Natural killer cell (primary cell): ENCODE measurements around the gene ZNF600. TPM values are rescaled to one million over a fixed set of nuclear protein-coding genes. Genes with fewer than 3 reads are reported as not detected.
"Not testable (repeated sequence)": the region's sequence is repeated elsewhere in the genome, so short reads cannot be mapped to it uniquely, and the experiment has no call there.

Source experiments
- ATAC-seq, 3 donors: fragments of 150-1000 bp in 2 of 3; fragments of 200-7000 bp in 1 of 3; cut with Tn5 transposase; 1 replicate in 1 of 3; 2 replicates in 2 of 3; pipeline ENCODE4 v1.10.0; 2021; ENCODE audit warnings: mild to moderate bottlenecking in 2 of 3, moderate library complexity in 2 of 3
- DNase-seq, 2 donors: peaks; one replicate each; pipeline versions ENCODE4 v3.0.0 to v3.0.0-alpha.2; 2013 to 2021; ENCODE audit warnings: mixed read lengths in 1 of 2
- H3K27ac ChIP-seq: one replicate; pipeline ENCODE4 v1.5.1; 2013; ENCODE audit warnings: mild to moderate bottlenecking, low read length
- H3K27me3 ChIP-seq: one replicate; pipeline ENCODE4 v1.6.1; 2013; ENCODE audit warnings: low read length; ENCODE audit not compliant: control insufficient read depth, insufficient read depth
- H3K36me3 ChIP-seq: one replicate; pipeline ENCODE4 v1.6.1; 2013; ENCODE audit warnings: low read length; ENCODE audit not compliant: control insufficient read depth, insufficient read depth
- H3K4me1 ChIP-seq: one replicate; pipeline ENCODE4 v1.6.1; 2013; ENCODE audit warnings: low read length; ENCODE audit not compliant: control insufficient read depth, insufficient read depth
- H3K4me3 ChIP-seq: one replicate; pipeline ENCODE4 v1.5.1; 2013; ENCODE audit warnings: low read length
- H3K9me3 ChIP-seq: one replicate; pipeline ENCODE4 v1.6.1; 2013; ENCODE audit warnings: low read length; ENCODE audit not compliant: control insufficient read depth, insufficient read depth
- H3K27ac Mint-ChIP-seq, 2 donors: one replicate each; pipeline ENCODE4 v1.8.0; 2022; ENCODE audit warnings: mild to moderate bottlenecking in 2 of 2, mixed read lengths in 2 of 2, moderate library complexity in 1 of 2
- H3K27me3 Mint-ChIP-seq, 2 donors: one replicate each; pipeline ENCODE4 v1.8.0; 2022; ENCODE audit warnings: low read depth in 2 of 2, mixed read lengths in 2 of 2
- H3K36me3 Mint-ChIP-seq: one replicate; pipeline ENCODE4 v1.8.0; 2022; ENCODE audit warnings: mixed read lengths
- H3K4me1 Mint-ChIP-seq, 2 donors: one replicate each; pipeline ENCODE4 v1.8.0; 2022; ENCODE audit warnings: mixed read lengths in 2 of 2
- H3K4me3 Mint-ChIP-seq: one replicate; pipeline ENCODE4 v1.8.0; 2022; ENCODE audit warnings: mild to moderate bottlenecking, moderate library complexity, mixed read lengths
- H3K9me3 Mint-ChIP-seq, 2 donors: one replicate each; pipeline ENCODE4 v1.8.0; 2022; ENCODE audit warnings: mixed read lengths in 2 of 2
- CTCF ChIP-seq: fragments of 200-600 bp; IDR thresholded peaks from one replicate; pipeline ENCODE4 v1.8.0; 2022; ENCODE audit warnings: antibody characterized with exemption
- WGBS: methylation state at CpG from one replicate; pipeline ENCODE4 v1.1.7; 2013; ENCODE audit warnings: missing lambda C conversion rate; ENCODE audit not compliant: insufficient coverage; 5-methylcytosine and 5-hydroxymethylcytosine counted together
- intact Hi-C: fragments of 100-400 bp; cut with micrococcal nuclease; formaldehyde crosslinking; loops from one replicate; pipeline ENCODE4 v1.14.2; 2022
- total RNA-seq, 4 donors: library from RNA; stranded (reverse); fragments of 120-200 nt in 1 of 4; gene quantifications; one replicate each; pipeline versions ENCODE4 v1.2.3 to v1.2.4, GENCODE V29; 2013 to 2022

The ZNF600 gene
- 100 to 1,000 TPM in 1 of 3 donors, 10 to 100 TPM in 2; 28.8 to 157 (median 73.1) TPM for total RNA-seq
- total RNA-seq (2013) = 92.0 TPM

- peak within 1 kb of the TSS; percentile 92 for H3K4me3 Mint-ChIP-seq
- H3K4me3 ChIP-seq = peak within 1 kb of the TSS; percentile 88
- intact Hi-C loops = loop anchor here (2.0 to 10.0 kb wide), 4 partner anchors 39 to 178 kb away; partner anchors contain the start of genes ZNF468, ZNF611 and ZNF816
- peaks cover 53 to 58% of the 10 kb centered on the region in 2 donors for H3K4me1 Mint-ChIP-seq
- H3K36me3 ChIP-seq, H3K9me3 ChIP-seq, H3K9me3 Mint-ChIP-seq, H3K27me3 ChIP-seq, H3K36me3 Mint-ChIP-seq, H3K27me3 Mint-ChIP-seq: not testable (repeated sequence)
- H3K4me1 ChIP-seq = peaks cover 50% of the 10 kb centered on the region
- peak within 1 kb of the TSS; percentile 70 for H3K27ac ChIP-seq
- peak within 1 kb of the TSS; percentile 57 to 88 for H3K27ac Mint-ChIP-seq
- peak; percentile 97 to 98 (median 97) for ATAC-seq
- peak; percentile 81 for DNase-seq
- 1% methylated on average over 47 of the region's 47 CpGs for WGBS
Measured at GRCh38 chr19:52786464-52787354, at the start of gene ZNF600. ZNF600 (minus strand) TSS chr19:52786791; CDS start chr19:52778888, 7,903 bp downstream.

DNA sequence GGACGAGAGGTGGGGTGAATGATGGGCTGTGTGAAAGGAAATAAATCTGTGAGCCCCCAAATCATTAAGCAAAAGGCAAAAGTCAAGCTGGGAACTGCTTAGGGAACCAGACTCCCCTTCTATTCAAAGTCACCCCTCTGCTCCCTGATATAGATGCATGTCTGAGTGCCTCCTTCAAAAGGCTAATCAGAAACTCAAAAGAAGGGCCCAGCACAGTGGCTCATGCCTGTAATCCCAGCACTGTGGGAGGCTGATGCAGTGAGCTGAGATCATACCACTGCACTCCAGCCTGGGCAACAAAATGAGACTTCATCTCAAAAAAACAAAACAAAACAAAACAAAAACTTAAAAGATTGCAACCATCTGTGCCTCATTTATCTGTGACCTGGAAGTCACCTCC, 47.7 kb upstream of the ZNF600 start:
- ATAC-seq, H3K4me3 ChIP-seq, H3K9me3 Mint-ChIP-seq, H3K36me3 ChIP-seq, H3K27me3 ChIP-seq, H3K27me3 Mint-ChIP-seq, intact Hi-C loops, DNase-seq: not testable (repeated sequence)
- Histone ChIP-seq H3K27ac (peak overlapping the region; percentile 83), H3K9me3 (peaks cover 31% of the 10 kb centered on the region), H3K4me1 (peaks cover 28% of the 10 kb centered on the region)
- WGBS = no CpG with 5 or more reads among the region's 1 CpG
- peaks cover 31% of the 10 kb centered on the region for H3K36me3 Mint-ChIP-seq
- H3K27ac Mint-ChIP-seq = peak overlapping the region; percentile 90 to 96
- peak overlapping the region; percentile 21 for H3K4me3 Mint-ChIP-seq
- H3K4me1 Mint-ChIP-seq = peaks cover 21 to 22% of the 10 kb centered on the region in 2 donors

DNA sequence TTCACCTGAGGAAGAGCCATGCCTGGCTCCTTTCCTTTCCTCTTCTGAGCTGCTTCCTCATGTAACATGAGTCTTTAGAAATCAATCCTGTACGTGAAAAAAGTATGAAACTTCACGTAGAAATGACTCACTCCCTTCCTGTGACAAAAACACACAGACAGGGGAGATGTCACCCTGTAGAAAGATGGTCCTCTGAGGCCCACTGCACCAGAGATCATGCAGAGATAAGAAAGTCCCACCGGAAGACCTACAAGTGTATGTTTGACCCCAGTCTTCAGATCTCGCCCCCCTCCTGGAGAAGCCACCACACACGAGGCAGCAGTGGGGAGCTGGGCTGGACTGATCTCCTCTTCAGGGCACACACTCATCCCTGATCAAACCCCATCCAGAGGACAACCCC, 47.0 kb upstream of the ZNF600 start:
- H3K36me3 Mint-ChIP-seq = peaks cover 26% of the 10 kb centered on the region
- peak overlapping the region; percentile 67 for H3K4me3 Mint-ChIP-seq
- H3K27ac ChIP-seq = peak overlapping the region; percentile 83
- peak; percentile 33 to 45 for DNase-seq
- H3K9me3 Mint-ChIP-seq, H3K4me3 ChIP-seq, H3K27me3 ChIP-seq, H3K27me3 Mint-ChIP-seq, H3K36me3 ChIP-seq, intact Hi-C loops: not testable (repeated sequence)
- peak overlapping the region; percentile 90 to 96 for H3K27ac Mint-ChIP-seq
- peaks cover 21 to 22% of the 10 kb centered on the region in 2 donors for H3K4me1 Mint-ChIP-seq
- peaks cover 28% of the 10 kb centered on the region for H3K4me1 ChIP-seq
- H3K9me3 ChIP-seq = peaks cover 24% of the 10 kb centered on the region
- ATAC-seq = peak; percentile 84 to 96 (median 92)
- WGBS = 48% methylated on average over 5 of the region's 5 CpGs

DNA sequence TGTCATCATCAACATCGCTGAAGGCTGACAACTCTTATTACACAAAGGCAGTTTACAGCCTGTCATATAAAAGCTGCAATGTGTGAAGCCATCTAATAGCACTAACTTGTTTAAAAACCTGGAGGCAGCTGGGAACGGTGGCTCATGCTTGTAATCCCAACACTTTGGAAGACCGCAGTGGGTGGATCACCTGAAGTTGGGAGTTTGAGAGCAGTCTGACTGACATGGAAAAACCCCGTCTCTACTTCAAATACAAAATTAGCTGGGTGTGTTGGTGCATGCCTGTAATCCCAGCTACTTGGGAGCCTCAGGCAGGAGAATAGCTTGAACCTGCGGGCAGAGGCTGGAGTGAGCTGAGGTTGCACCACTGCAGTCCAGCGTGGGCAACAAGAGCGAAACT, 43.3 kb upstream of the ZNF600 start:
- H3K9me3 Mint-ChIP-seq, ATAC-seq, H3K27ac ChIP-seq, H3K4me3 Mint-ChIP-seq, H3K36me3 ChIP-seq, H3K27me3 ChIP-seq, H3K27me3 Mint-ChIP-seq, DNase-seq, H3K36me3 Mint-ChIP-seq, H3K27ac Mint-ChIP-seq, intact Hi-C loops, H3K4me3 ChIP-seq, H3K9me3 ChIP-seq: not testable (repeated sequence)
- 79% methylated on average over 6 of the region's 7 CpGs for WGBS
- H3K4me1 Mint-ChIP-seq = peaks cover 21 to 22% of the 10 kb centered on the region in 2 donors
- H3K4me1 ChIP-seq = peaks cover 28% of the 10 kb centered on the region

DNA sequence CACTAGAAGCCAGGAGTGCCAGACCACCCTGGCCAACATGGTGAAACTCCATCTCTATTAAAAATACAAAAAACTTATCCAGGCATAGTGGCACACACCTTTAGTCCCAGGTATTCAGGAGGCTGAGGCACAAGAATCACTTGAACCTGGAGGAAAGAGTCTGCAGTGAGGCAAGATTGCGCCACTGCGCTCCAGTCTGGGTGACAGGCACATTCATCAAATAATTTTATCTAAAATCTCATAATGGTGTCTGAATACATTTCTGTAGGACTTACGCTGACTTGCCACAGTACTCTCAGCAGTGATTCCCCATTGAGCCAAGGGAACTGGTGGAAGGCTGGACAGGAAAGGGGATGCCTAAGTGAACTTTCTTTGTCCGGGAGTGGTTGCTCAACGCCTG, 39.2 kb upstream of the ZNF600 start:
- H3K27ac ChIP-seq = no peak overlapping the region
- no peaks in the 10 kb centered on the region for H3K27me3 Mint-ChIP-seq
- H3K4me1 ChIP-seq = peaks cover 2% of the 10 kb centered on the region
- H3K27ac Mint-ChIP-seq = no peak overlapping the region
- no peaks in the 10 kb centered on the region for H3K9me3 ChIP-seq
- DNase-seq = no peak
- no peak for TF ChIP-seq CTCF
- ATAC-seq = no peak
- H3K9me3 Mint-ChIP-seq = no peaks in the 10 kb centered on the region
- no peaks in the 10 kb centered on the region for H3K36me3 Mint-ChIP-seq
- WGBS = 95% methylated on average over 5 of the region's 5 CpGs
- intact Hi-C loops = no loop called here
- no peak overlapping the region for H3K4me3 Mint-ChIP-seq
- no peaks in the 10 kb centered on the region for H3K36me3 ChIP-seq
- H3K4me1 Mint-ChIP-seq = peaks cover 3 to 5% of the 10 kb centered on the region in 2 donors
- H3K27me3 ChIP-seq = no peaks in the 10 kb centered on the region
- no peak overlapping the region for H3K4me3 ChIP-seq
